Measurements from ENCODE around the gene RAB2B. TPM values are rescaled to one million over a fixed set of nuclear protein-coding genes. Genes with fewer than 3 reads are reported as not detected.
A peak's percentile ranks its signal among the peaks of the same experiment; 100 is the strongest.

Gene RAB2B
- total RNA-seq, 1 donor from 2014 or later, result 19.4 TPM

GRCh38 chr14:21501568-21501967 lies 24.8 kb upstream of the RAB2B start:
- H3K36me3 ChIP-seq, result peaks cover 0 to 53% of the 10 kb centered on the region in 2 donors
- TF ChIP-seq POLR2AphosphoS5 (IDR thresholded peaks at IDR 0.05; ENCODE audit: insufficient read depth in 1 of 2, low read depth in 1 of 2) (no peak), POLR2A (IDR thresholded peaks at IDR 0.05) (no peak), CTCF (IDR thresholded peaks at IDR 0.05) (no peak)
- no peaks in the 10 kb centered on the region for H3K27me3 ChIP-seq
- intact Hi-C loops (cut with DNase I), result loop anchor here (10.0 kb wide), 1 partner anchor 53 kb away; no protein-coding TSS in a partner anchor
- H3K4me3 ChIP-seq, result no peak overlapping the region
- no peak for DNase-seq (ENCODE audit: extremely low spot score in 2 of 2)
- H3K9me3 ChIP-seq, result no peaks in the 10 kb centered on the region
- peaks cover 9% of the 10 kb centered on the region for H3K4me1 ChIP-seq
- no peak overlapping the region for H3K27ac ChIP-seq

GRCh38 chr14:21498540-21499526 lies 22.1 kb upstream of the RAB2B start:
- Histone ChIP-seq H3K27ac (no peak overlapping the region), H3K27me3 (no peaks in the 10 kb centered on the region), H3K36me3 (peaks cover 0 to 69% of the 10 kb centered on the region in 2 donors), H3K4me1 (no peaks in the 10 kb centered on the region), H3K4me3 (no peak overlapping the region), H3K9me3 (no peaks in the 10 kb centered on the region)
- DNase-seq (ENCODE audit: extremely low spot score in 2 of 2), result no peak
- intact Hi-C loops (cut with DNase I), result no loop called here
- TF ChIP-seq CTCF (IDR thresholded peaks at IDR 0.05) (peak in 2 of 3 experiments; percentile 24 to 46), POLR2AphosphoS5 (IDR thresholded peaks at IDR 0.05; ENCODE audit: insufficient read depth in 1 of 2, low read depth in 1 of 2) (no peak)

GRCh38 chr14:21496453-21496852 lies 19.7 kb upstream of the RAB2B start:
- DNase-seq (ENCODE audit: extremely low spot score in 2 of 2), result no peak
- no peak overlapping the region for H3K27ac ChIP-seq
- intact Hi-C loops (cut with DNase I), result no loop called here
- H3K9me3 ChIP-seq, result no peaks in the 10 kb centered on the region
- TF ChIP-seq POLR2AphosphoS5 (IDR thresholded peaks at IDR 0.05; ENCODE audit: insufficient read depth in 1 of 2, low read depth in 1 of 2) (no peak), POLR2A (IDR thresholded peaks at IDR 0.05) (no peak)
- H3K27me3 ChIP-seq, result no peaks in the 10 kb centered on the region
- no peaks in the 10 kb centered on the region for H3K4me1 ChIP-seq
- no peak overlapping the region for H3K4me3 ChIP-seq
- peaks cover 0 to 72% of the 10 kb centered on the region in 2 donors for H3K36me3 ChIP-seq

GRCh38 chr14:21494902-21495762 lies 18.4 kb upstream of the RAB2B start:
- no peak overlapping the region for H3K27ac ChIP-seq
- H3K27me3 ChIP-seq, result no peaks in the 10 kb centered on the region
- TF ChIP-seq POLR2AphosphoS5 (IDR thresholded peaks at IDR 0.05; ENCODE audit: insufficient read depth in 1 of 2, low read depth in 1 of 2) (no peak), POLR2A (IDR thresholded peaks at IDR 0.05) (no peak), CTCF (IDR thresholded peaks at IDR 0.05) (no peak)
- H3K36me3 ChIP-seq, result peaks cover 0 to 84% of the 10 kb centered on the region in 2 donors
- DNase-seq (ENCODE audit: extremely low spot score in 2 of 2), result no peak
- no peak overlapping the region for H3K4me3 ChIP-seq
- intact Hi-C loops (cut with DNase I), result no loop called here
- H3K9me3 ChIP-seq, result no peaks in the 10 kb centered on the region
- no peaks in the 10 kb centered on the region for H3K4me1 ChIP-seq

- TF ChIP-seq POLR2AphosphoS5 (IDR thresholded peaks at IDR 0.05; ENCODE audit: insufficient read depth in 1 of 2, low read depth in 1 of 2) (no peak), CTCF (IDR thresholded peaks at IDR 0.05) (no peak), POLR2A (IDR thresholded peaks at IDR 0.05) (no peak)
Observed at GRCh38 chr14:21486640-21487087, 9.9 kb upstream of the RAB2B start.

More at GRCh38 chr14:21486640-21487087, 9.9 kb upstream of the RAB2B start:
- Histone ChIP-seq H3K9me3 (no peaks in the 10 kb centered on the region), H3K27me3 (no peaks in the 10 kb centered on the region), H3K4me3 (no peak overlapping the region), H3K4me1 (peaks cover 6% of the 10 kb centered on the region), H3K36me3 (peaks cover 0 to 37% of the 10 kb centered on the region in 2 donors), H3K27ac (no peak overlapping the region)
- no peak for DNase-seq (ENCODE audit: extremely low spot score in 2 of 2)
- intact Hi-C loops (cut with DNase I), result no loop called here
